GM19324 (cell line): ENCODE data around the gene RNF145.

Source experiments
- ATAC-seq: cut with Tn5 transposase; IDR thresholded peaks from one replicate; pipeline ENCODE4 v1.9.1; 2021; ENCODE audit warnings: mild to moderate bottlenecking, moderate library complexity; ENCODE audit not compliant: unreplicated experiment, low FRiP score

RNF145 gene

DNA sequence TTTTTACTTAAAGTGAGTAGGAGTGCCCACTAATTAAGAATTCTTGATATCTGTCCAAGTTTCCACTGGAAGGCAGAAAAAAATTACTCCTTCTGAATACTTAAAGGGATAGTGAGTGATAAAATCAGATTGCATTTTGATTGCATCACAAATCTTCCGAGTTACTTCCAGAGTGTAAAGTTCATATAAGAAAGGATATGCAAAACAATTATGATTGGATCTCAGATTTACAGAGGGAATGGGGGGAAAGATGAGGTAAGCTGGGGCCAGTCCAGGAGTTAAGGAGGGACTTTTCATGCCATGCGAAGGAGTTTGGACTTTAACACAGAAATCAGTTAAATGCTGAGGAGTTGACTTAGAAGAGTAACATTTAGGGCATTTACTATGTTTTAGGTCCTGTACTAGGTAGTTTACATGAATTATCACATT is 9.3 kb upstream of the RNF145 start:
- ATAC-seq: no peak

DNA sequence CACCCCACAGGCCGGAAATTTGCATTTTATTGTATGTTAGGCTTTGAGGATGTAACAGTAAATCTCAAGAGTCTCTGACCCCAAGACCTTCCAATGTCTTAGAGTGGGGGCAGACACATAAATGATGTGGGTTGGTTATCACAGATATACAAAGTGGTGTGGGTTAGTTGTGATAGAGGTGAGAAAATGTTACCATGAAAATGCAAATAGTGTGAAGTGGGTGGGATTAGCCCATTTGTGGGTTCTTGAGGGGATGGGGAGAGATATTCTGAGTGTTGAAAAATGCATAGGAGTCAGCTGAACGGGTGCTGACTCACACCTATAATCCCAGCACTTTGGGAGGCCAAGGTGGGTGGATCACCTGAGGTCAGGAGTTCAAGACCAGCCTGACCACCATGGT is 7.9 kb upstream of the RNF145 start:
- ATAC-seq: no peak

- ATAC-seq: no peak
These were observed 7.1 kb upstream of the RNF145 start for GRCh38 chr5:159216454-159216853.

DNA sequence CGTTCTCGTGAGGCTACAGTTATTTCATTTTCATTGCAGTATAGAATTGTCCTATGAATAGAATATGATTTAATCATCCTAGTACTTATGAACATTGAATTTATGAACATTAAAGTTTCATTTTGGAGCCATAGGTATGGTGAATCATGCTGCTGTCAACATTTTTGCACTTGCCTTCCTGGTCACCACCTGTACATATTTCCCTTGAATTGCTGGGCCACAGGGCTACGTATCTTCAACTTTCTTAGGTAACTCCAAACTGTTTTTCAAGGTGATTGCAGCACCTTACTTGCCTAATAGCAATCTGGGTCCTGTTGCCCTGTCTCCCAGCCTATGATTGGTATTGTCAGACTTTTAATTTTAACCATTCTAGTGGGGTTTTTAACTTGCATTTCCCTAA is 6.5 kb upstream of the RNF145 start:
- no peak for ATAC-seq

DNA sequence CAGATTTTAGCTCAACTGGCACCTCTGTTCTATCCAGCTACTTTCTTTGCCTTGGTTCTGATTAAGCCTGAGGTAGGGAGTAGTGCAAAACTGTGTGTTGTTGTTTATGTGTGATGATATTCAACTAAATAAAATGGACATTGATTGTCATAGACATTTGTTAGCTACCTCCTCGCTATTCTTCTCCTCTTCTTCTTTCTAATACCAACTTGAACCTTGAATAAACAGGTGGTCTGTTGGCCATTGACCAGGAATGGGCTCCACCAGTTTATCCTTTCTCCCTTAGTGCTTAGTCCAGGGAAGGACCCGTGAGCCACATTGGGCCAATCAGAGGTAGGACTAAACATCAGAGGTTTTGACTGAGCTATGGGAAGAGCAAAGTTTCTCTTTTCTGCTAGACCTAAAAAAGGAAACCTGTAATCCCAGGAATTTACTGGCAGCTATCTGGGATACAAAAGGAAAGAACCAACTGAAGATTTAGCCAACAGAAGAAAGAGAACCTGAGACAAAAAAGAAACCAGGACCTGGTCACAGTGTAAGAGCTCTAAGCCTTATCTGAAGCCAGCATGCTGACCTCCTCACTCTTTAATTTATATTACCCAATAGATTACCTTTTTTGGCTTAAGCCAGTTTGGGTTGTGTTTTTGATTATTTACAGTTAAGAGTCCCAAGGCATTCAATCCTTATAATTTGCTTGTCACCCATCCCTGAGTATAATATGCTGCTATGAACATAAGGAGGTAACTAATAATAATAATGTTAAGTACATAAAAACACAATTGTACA is 5.3 kb upstream of the RNF145 start:
- no peak for ATAC-seq

GRCh38 chr5:159212657-159213462 is 3.5 kb upstream of the RNF145 start:
- ATAC-seq: no peak

- ATAC-seq: no peak
These were observed 2.4 kb upstream of the RNF145 start for GRCh38 chr5:159211729-159212174.

DNA sequence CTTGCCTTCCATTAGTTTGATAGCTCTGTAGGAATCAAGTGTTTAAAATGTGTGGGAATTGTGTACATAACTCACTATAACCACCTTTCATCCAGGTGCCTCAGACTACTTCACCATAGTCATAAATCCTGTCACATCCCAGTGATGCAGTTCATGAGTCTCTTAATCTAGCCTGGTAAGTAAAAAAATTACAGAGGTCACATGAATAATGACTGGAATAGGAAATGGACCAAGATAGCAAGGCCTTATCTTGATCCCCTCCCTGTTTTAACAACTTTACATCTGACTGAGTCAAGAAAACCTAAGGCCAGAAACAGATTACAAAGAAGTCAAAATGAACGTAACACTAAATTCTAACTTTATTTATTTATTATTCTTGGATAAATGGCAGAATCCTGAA is 1.5 kb upstream of the RNF145 start:
- ATAC-seq: no peak

DNA sequence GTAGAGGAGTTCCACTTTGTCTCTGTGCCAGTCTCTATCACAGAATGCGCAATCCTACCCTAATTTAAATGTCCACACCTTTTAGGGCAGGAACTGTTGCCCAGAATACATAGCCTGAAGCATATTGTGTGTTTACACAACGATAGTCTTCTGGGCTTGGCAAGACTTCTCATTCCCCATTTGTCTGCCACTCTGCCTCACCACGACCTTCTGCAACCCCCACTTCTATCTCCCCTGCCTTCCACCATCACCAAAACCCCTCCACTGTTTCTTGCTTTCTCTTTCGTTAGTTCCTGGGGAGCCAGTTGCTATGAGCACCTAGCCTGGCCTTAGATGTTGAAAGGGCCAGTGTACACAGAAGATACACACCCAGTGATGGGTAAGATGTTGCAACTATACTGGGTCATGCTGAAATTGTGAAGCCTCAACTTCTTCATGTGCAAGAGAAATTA is 883 bp upstream of the RNF145 start:
- ATAC-seq: no peak

DNA sequence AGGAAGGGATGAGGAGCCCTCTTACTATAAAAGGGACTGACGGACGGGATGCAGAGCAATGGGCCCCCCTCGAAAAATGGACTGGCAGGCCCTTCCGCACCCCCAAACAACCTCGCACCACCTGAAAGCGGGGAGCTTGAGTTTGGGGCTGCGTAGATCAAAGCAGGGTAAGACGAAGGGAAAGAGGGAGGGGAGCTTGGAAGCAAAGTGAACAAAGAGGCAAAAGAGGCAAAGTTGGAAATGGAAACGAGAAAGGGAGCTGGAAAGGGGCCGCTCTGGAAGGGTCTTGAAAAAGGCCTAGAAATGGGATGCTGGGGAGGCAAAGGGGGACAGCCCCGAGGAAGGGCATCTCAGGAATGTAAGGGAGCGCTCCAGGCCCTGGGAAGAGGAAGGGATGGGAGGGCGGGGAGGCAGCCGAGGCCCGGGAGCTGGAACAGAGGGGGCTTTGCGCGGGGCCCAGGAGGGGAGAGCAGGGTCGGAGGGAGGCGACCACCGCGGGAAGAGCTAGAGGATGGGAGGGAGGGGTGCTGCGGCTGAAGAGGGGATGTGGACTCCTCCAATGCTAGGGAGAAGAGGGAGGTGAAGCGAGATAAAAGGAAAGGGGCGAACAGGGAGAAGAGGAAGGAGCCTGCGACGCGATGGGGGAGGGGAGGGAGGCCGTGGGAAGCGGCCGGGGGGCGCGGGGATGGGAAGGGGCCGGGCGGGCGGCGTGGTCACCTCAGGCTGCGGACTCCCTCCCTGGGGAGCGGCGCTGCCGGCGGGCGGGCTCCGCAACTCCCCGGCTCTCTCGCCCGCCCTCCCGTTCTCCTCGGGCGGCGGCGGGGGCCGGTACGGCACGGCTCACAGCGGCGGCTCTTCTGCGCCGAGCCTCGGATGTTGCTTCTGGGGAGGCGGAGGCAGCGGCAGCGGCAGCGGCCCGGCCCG is 577 bp downstream of the RNF145 start:
- ATAC-seq: peak; percentile 20

- ATAC-seq: peak; percentile 44
These were observed 1.5 kb downstream of the RNF145 start for GRCh38 chr5:159207686-159208513.

GRCh38 chr5:159207222-159207685 is 2.1 kb downstream of the RNF145 start:
- ATAC-seq: no peak

- no peak for ATAC-seq
These were observed 2.5 kb downstream of the RNF145 start for GRCh38 chr5:159206818-159207217.

GRCh38 chr5:159206368-159206767 is 3.0 kb downstream of the RNF145 start:
- ATAC-seq: no peak

GRCh38 chr5:159203351-159203750 is 6.0 kb downstream of the RNF145 start:
- ATAC-seq: no peak

DNA sequence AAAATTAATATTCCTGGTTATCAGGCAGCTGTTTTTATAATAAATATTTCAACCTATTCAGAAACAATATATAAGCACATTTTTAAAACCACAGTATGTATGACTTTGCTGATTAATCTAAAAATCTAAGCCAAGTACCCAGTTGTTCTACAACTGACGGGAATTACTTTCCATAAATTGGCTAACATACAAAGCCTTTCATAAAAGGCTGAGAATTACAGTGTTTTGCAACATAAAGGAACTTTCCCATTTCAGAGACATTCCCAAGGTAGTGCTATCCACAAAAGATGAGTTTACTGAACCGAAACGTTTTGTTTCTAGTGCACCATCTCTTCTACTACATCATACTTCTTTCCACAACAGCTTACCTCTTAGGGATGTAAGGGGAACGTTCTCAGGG is 7.2 kb downstream of the RNF145 start:
- ATAC-seq: no peak

DNA sequence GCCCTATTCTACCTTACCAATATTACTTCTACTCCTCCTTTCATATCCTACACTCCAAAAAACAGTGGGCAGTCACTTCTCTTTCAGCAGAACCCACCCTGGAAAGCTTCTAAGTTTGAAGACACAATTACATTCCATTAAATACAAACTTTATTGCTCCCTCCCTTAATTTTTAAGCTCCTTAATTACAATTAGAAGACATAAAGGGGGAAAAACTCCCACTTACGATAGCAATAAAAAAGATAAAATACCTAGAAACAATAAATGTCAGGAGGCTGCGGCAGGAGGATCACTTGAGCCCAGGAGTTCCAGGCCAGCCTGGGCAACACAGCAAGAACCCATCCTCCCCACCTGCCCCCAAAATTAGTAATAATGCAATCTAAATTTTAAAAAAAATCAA is 9.6 kb downstream of the RNF145 start:
- no peak for ATAC-seq

GRCh38 chr5:159199225-159199624 is 10.1 kb downstream of the RNF145 start:
- ATAC-seq: no peak
